NT2/D1 (cell line): ENCODE measurements around the gene UPF3B.

Source experiments
- DNase-seq: peaks from one replicate; pipeline ENCODE4 v3.0.0-alpha.2; 2011; ENCODE audit warnings: low read depth, low spot score
- H3K27me3 ChIP-seq: 2 replicates; pipeline ENCODE4 v1.6.0; 2011; ENCODE audit warnings: mild to moderate bottlenecking; ENCODE audit not compliant: insufficient read length, insufficient read depth
- H3K36me3 ChIP-seq: 2 replicates; pipeline ENCODE4 v1.6.1; 2011; ENCODE audit warnings: mild to moderate bottlenecking, low read length, mixed read lengths; ENCODE audit not compliant: insufficient read depth, insufficient read length
- H3K4me1 ChIP-seq: 2 replicates; pipeline ENCODE4 v1.5.1; 2011; ENCODE audit not compliant: insufficient read depth, insufficient read length
- H3K4me3 ChIP-seq: 2 replicates; pipeline ENCODE4 v1.5.1; 2011; ENCODE audit warnings: low read depth; ENCODE audit not compliant: insufficient read length
- H3K9ac ChIP-seq: 2 replicates; pipeline ENCODE4 v1.6.0; 2011; ENCODE audit warnings: low read depth; ENCODE audit not compliant: insufficient read length
- H3K9me3 ChIP-seq: 2 replicates; pipeline ENCODE4 v1.5.1; 2011; ENCODE audit warnings: mild to moderate bottlenecking, low read length; ENCODE audit not compliant: insufficient read depth
- SUZ12 ChIP-seq: IDR thresholded peaks from 2 replicates; pipeline ENCODE4 v1.6.1; 2011; ENCODE audit not compliant: insufficient read length, insufficient read depth; ENCODE audit errors: extremely low read depth
- YY1 ChIP-seq: IDR thresholded peaks from 2 replicates; pipeline ENCODE4 v1.6.1; 2011; ENCODE audit not compliant: insufficient read length, insufficient read depth
- ZNF274 ChIP-seq: IDR thresholded peaks from 2 replicates; pipeline ENCODE4 v1.6.1; 2011; ENCODE audit warnings: mild to moderate bottlenecking, low read depth, low read length

Gene UPF3B

DNA sequence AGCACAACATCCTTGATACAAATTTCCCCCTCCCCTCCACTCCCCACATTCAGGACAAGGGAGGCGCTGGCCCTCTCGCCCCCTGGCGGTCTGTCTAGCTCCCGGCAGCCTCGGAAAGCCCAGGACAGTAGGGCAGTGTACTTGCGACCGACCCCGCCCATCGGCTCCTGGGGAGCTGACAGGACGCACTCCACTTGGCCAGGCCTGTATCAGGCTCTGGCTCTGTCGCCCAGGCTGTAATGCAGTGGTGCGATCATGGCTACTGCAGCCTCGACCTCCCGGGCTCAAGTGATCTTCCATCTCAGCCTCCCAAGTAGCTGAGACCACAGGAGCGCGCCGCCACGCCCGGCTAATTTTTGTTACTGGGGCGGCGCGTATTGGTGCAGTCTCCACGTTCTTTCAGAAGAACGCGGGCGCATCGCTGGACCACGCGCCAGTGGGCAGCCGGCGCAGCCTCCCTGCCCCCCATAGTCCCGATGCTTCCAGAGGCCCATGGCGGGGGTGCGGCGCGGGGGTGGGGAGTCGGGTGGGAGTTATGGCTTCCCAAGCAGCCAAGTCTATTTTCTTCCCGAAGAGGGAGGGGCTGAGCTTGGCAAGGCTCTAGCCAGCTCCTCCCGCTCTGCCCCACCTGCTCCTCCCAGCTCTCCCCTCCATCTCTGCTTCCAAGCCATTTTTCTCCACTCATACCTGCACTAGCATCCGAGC is 35.1 kb upstream of the UPF3B start:
- H3K4me3 ChIP-seq = peak overlapping the region; percentile 57
- TF ChIP-seq SUZ12 (no peak), ZNF274 (no peak), YY1 (no peak)
- H3K9ac ChIP-seq = peak overlapping the region; percentile 56
- no peaks in the 10 kb centered on the region for H3K36me3 ChIP-seq
- H3K9me3 ChIP-seq = no peaks in the 10 kb centered on the region
- no peaks in the 10 kb centered on the region for H3K4me1 ChIP-seq
- DNase-seq = peak; percentile 77
- H3K27me3 ChIP-seq = no peaks in the 10 kb centered on the region

- no peak for TF ChIP-seq ZNF274
- no peak for TF ChIP-seq SUZ12
- no peak for TF ChIP-seq YY1
- Histone ChIP-seq H3K4me3 (no peak overlapping the region), H3K36me3 (no peaks in the 10 kb centered on the region), H3K27me3 (no peaks in the 10 kb centered on the region), H3K9me3 (no peaks in the 10 kb centered on the region), H3K4me1 (peaks cover 2% of the 10 kb centered on the region), H3K9ac (no peak overlapping the region)
- DNase-seq = no peak
Observed at GRCh38 chrX:119885554-119886428, 33.0 kb upstream of the UPF3B start.

DNA sequence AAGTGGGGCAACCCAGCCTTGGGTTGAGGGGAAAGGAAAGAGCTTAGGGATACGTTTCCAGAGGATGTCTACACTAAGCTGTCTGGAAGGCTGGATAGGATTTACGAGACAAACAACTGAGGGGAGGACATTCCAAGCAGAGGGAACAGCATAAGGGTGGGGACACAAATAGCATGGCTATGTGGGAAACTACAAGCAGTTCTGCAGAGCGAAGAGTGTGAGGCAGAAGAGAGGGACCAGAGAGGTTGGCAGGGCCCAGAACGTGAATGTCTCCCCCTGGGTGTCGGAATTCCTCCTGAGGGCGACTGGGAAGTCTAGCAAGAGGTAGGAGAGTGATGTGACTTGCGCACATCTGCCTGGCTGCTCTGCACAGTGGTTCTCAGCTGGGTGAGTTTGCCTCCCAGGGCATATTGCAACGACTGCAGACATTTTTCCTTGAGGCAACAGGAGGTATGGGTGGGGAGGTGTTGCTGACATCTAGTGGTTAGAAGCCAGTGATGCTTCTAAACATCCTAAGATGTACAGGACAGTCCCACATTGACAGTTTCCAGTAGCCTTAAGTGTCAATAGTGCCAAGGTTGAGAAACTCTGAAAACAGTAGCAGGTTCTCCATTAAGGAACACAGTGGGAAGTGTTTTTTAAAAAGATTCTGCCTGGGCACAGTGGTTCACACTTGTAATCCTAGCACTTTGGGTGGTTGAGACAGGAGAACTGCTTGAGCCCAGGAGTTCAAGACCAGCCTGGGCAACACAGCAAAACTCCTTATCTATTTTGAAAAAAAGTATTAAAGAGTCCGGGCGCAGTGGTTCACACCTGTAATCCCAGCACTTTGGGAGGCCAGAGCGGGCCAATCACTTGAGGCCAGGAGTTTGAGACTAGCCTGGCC is 28.0 kb upstream of the UPF3B start:
- no peak overlapping the region for H3K4me3 ChIP-seq

DNA sequence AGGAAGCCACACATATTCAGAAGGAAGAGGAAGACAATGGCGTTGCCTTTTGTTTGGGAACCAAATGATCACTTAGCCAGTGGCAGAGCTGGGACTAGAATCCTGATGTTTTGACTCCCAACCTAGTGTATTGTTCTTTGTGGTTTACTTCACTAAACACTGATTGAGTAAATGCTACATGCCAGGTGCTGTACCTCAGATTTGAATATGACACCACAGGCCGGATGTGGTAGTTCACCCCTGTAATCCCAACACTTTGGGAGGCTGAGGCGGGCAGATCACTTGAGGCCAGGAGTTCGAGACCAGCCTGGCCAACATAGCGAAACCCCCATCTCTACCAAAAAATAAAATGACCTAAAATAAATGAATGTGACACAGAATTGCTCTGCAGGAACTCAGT is 27.3 kb upstream of the UPF3B start:
- no peak for DNase-seq
- no peak overlapping the region for H3K4me3 ChIP-seq
- H3K36me3 ChIP-seq = peaks cover 31% of the 10 kb centered on the region
- TF ChIP-seq YY1 (no peak), ZNF274 (no peak), SUZ12 (no peak)
- no peaks in the 10 kb centered on the region for H3K27me3 ChIP-seq
- H3K9ac ChIP-seq = no peak overlapping the region
- peaks cover 5% of the 10 kb centered on the region for H3K4me1 ChIP-seq
- no peaks in the 10 kb centered on the region for H3K9me3 ChIP-seq

More for the DNA sequence above, 28.0 kb upstream of the UPF3B start:
- peaks cover 5% of the 10 kb centered on the region for H3K4me1 ChIP-seq
- TF ChIP-seq SUZ12 = no peak
- no peak for TF ChIP-seq ZNF274
- TF ChIP-seq YY1 = no peak
- H3K9me3 ChIP-seq = no peaks in the 10 kb centered on the region
- H3K36me3 ChIP-seq = peaks cover 25% of the 10 kb centered on the region
- H3K9ac ChIP-seq = no peak overlapping the region
- DNase-seq = no peak
- no peaks in the 10 kb centered on the region for H3K27me3 ChIP-seq

DNA sequence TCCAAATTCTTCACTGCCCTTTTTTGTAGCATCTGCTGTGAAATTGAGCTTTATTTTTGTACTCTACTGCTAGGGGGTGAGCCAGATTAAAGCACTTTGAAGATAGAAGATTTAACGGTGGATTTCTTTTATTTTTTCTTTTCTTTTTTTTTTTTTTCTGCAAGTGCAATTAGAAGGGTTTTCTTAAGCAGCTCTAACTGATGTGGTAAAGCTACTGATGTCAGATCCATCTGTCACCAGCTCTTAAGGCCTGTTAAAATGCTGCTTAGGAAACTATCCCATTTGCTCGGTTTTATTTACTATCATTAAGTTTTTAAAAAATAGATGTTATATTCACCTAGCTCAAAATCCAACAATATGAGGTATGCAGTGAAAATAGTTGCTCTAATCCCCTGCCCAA is 26.0 kb upstream of the UPF3B start:
- Histone ChIP-seq H3K4me3 (no peak overlapping the region), H3K9ac (no peak overlapping the region), H3K4me1 (peaks cover 5% of the 10 kb centered on the region), H3K9me3 (no peaks in the 10 kb centered on the region), H3K27me3 (no peaks in the 10 kb centered on the region), H3K36me3 (peaks cover 43% of the 10 kb centered on the region)
- no peak for TF ChIP-seq YY1
- no peak for TF ChIP-seq ZNF274
- TF ChIP-seq SUZ12 = no peak
- no peak for DNase-seq

DNA sequence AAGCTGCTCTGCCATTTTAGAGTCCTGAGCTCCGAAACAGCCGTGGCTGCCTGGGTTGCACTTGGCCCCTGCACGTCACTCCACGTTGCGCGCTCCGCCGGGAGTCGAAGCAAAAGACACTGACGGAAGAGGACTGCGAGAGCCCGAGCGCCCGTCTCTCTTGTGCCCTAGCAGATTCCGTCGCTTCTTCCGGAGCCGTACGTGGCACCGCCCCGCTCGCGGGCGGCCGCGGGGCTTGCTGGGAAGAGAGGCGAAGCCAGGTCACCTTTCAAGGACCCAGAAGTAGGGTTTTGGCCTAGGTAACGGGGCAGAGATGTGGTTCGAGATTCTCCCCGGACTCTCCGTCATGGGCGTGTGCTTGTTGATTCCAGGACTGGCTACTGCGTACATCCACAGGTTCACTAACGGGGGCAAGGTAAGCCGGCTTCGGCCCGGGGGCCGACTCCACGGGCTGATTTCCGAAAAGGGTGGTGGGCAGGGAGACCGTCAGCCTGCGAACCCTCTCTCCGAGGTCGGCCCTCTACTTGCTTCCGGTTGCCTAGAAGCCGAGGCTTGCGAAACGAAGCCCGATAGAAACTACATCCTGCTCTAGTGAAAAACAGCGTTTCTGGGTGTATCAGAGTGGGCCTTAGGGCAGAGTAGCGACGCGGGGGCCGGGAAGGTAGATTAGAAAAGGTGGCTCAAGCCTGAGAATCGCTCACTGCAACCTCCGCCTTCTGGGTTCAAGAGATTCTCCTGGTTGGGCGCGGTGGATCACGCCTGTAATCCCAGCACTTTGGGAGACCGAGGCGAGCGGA is 19.0 kb upstream of the UPF3B start, which contains the start of the genes NDUFA1 and RNF113A:
Gene NDUFA1 (plus strand): TSS at position 234 of the 797 bp plus-strand sequence. CDS start 80 bp downstream, at position 314.
Gene RNF113A (minus strand): TSS at position 135 of the 797 bp plus-strand sequence. CDS start 120 bp downstream, at position 15.
- no peak for TF ChIP-seq YY1
- TF ChIP-seq ZNF274 = no peak
- no peak for TF ChIP-seq SUZ12
- Histone ChIP-seq H3K4me3 (peak within 1 kb of the TSS; percentile 94), H3K27me3 (peaks cover 3% of the 10 kb centered on the region), H3K9me3 (no peaks in the 10 kb centered on the region), H3K36me3 (peaks cover 33% of the 10 kb centered on the region), H3K4me1 (no peaks in the 10 kb centered on the region), H3K9ac (peak within 1 kb of the TSS; percentile 97)
- peak; percentile 83 for DNase-seq
